22Rv1 (cell line): ENCODE results near the gene GOLGA6C.
"Not testable (repeated sequence)": the region's sequence is repeated elsewhere in the genome, so short reads cannot be mapped to it uniquely, and the experiment has no call there.

Experiments
- CTCF ChIP-seq: fragments of 450-650 bp; IDR thresholded peaks from 2 replicates; pipeline ENCODE4 v1.5.1; 2017; ENCODE audit warnings: mild to moderate bottlenecking
- ZFX ChIP-seq: fragments of 450-650 bp; IDR thresholded peaks from 2 replicates; pipeline ENCODE4 v1.6.1; 2017; ENCODE audit warnings: antibody characterized with exemption, borderline replicate concordance

- not testable (repeated sequence) for TF ChIP-seq CTCF, ZFX
Measured at GRCh38 chr15:75217574-75217973, 40.6 kb upstream of the GOLGA6C start.
